IMR-90 (cell line): ENCODE data around the gene CHST6. TPM values are rescaled to one million over a fixed set of nuclear protein-coding genes. Genes with fewer than 3 reads are reported as not detected.

Source experiments
- ATAC-seq: fragments of 200-7000 bp; cut with Tn5 transposase; 2 replicates; pipeline ENCODE4 v1.9.1; 2020; ENCODE audit warnings: low read depth, mild to moderate bottlenecking, moderate library complexity
- BruUV-seq: library from RNA; stranded (reverse); fragments of 400-500 nt; replicated peaks from 2 replicates; lab custom pipeline; 2021; lab: Mats Ljungman, UMichigan
- CTCF ChIA-PET: fragments of 300-600 bp; formaldehyde crosslinking; extraction: SDS; loops from one replicate; lab custom pipeline; 2021; ENCODE audit warnings: antibody characterized with exemption; lab: Yijun Ruan, JAX
- POLR2A ChIA-PET: fragments of 300-600 bp; sonication (Branson Sonifier 250); formaldehyde crosslinking; loops from one replicate; lab custom pipeline; 2022; ENCODE audit warnings: antibody characterized with exemption; ENCODE audit not compliant: unreplicated experiment; lab: Charles Lee
- DNase-seq: peaks from one replicate; pipeline ENCODE4 v3.0.0; 2013
- H2AFZ ChIP-seq: replicated peaks from 2 replicates; pipeline ENCODE3; 2013; ENCODE audit warnings: low read length, mild to moderate bottlenecking; ENCODE audit not compliant: poor library complexity
- H2AK5ac ChIP-seq: 2 replicates; pipeline ENCODE4 v1.6.1; 2013; ENCODE audit warnings: low read depth, low read length, inconsistent platforms
- H2AK9ac ChIP-seq: replicated peaks from 2 replicates; pipeline ENCODE3; 2013; ENCODE audit warnings: mild to moderate bottlenecking, low read depth, low read length, moderate library complexity; ENCODE audit not compliant: poor library complexity
- H2BK120ac ChIP-seq: 2 replicates; pipeline ENCODE4 v1.6.1; 2013; ENCODE audit warnings: low read depth, low read length, inconsistent platforms
- H2BK15ac ChIP-seq: 3 replicates; pipeline ENCODE4 v1.6.1; 2013; ENCODE audit warnings: low read depth, low read length, inconsistent platforms
- H2BK20ac ChIP-seq: 2 replicates; pipeline ENCODE4 v1.6.1; 2013; ENCODE audit warnings: low read depth, mild to moderate bottlenecking, inconsistent platforms, low read length, moderate library complexity
- H2BK5ac ChIP-seq: 2 replicates; pipeline ENCODE4 v1.6.1; 2013; ENCODE audit warnings: mild to moderate bottlenecking, low read depth, low read length, inconsistent platforms; ENCODE audit not compliant: poor library complexity, severe bottlenecking
- H3K14ac ChIP-seq: replicated peaks from 2 replicates; pipeline ENCODE4 v1.6.1; 2013; ENCODE audit warnings: low read depth, low read length, inconsistent platforms
- H3K18ac ChIP-seq: 2 replicates; pipeline ENCODE4 v1.6.1; 2013; ENCODE audit warnings: low read depth, low read length, control low read depth
- H3K23ac ChIP-seq: 2 replicates; pipeline ENCODE4 v1.6.1; 2013; ENCODE audit warnings: low read depth, low read length, inconsistent platforms
- H3K27ac ChIP-seq: 2 replicates; pipeline ENCODE4 v1.5.1; 2013; ENCODE audit warnings: mild to moderate bottlenecking, control low read depth, low read length; ENCODE audit not compliant: insufficient read depth
- H3K27me3 ChIP-seq: 2 replicates; pipeline ENCODE4 v1.6.1; 2013; ENCODE audit warnings: low read length; ENCODE audit not compliant: control insufficient read depth, insufficient read depth
- H3K36me3 ChIP-seq: 2 replicates; pipeline ENCODE4 v1.6.1; 2013; ENCODE audit warnings: low read length, mixed read lengths; ENCODE audit not compliant: control insufficient read depth, insufficient read depth
- H3K4ac ChIP-seq: 2 replicates; pipeline ENCODE4 v1.6.1; 2013; ENCODE audit warnings: low read depth, low read length, inconsistent platforms
- H3K4me1 ChIP-seq: 2 replicates; pipeline ENCODE4 v1.6.1; 2013; ENCODE audit warnings: low read length, mixed read lengths; ENCODE audit not compliant: control insufficient read depth, insufficient read depth
- H3K4me2 ChIP-seq: 2 replicates; pipeline ENCODE4 v1.6.1; 2013; ENCODE audit warnings: low read depth, mild to moderate bottlenecking, control low read depth, low read length, moderate library complexity
- H3K4me3 ChIP-seq: 2 replicates; pipeline ENCODE4 v1.5.1; 2013; ENCODE audit warnings: low read depth, mild to moderate bottlenecking, control low read depth, low read length, moderate library complexity; ENCODE audit not compliant: insufficient read depth
- H3K56ac ChIP-seq: 2 replicates; pipeline ENCODE4 v1.6.1; 2013; ENCODE audit warnings: low read length, inconsistent platforms; ENCODE audit not compliant: insufficient read depth; ENCODE audit errors: extremely low read depth
- H3K79me1 ChIP-seq, 2 experiments: 2 replicates each; pipeline ENCODE4 v1.6.1; 2013; ENCODE audit warnings: low read length in 2 of 2, inconsistent platforms in 1 of 2, low read depth in 1 of 2
- H3K9ac ChIP-seq: 2 replicates; pipeline ENCODE4 v1.6.1; 2013; ENCODE audit warnings: low read depth, low read length, control low read depth
- H3K9me1 ChIP-seq: 2 replicates; pipeline ENCODE4 v1.6.1; 2013; ENCODE audit warnings: low read length, inconsistent platforms; ENCODE audit not compliant: insufficient read depth
- H3K9me3 ChIP-seq: 2 replicates; pipeline ENCODE4 v1.6.1; 2013; ENCODE audit warnings: low read length; ENCODE audit not compliant: control insufficient read depth, insufficient read depth
- H4K20me1 ChIP-seq: 2 replicates; pipeline ENCODE4 v1.6.1; 2013; ENCODE audit warnings: low read length, inconsistent platforms; ENCODE audit not compliant: insufficient read depth
- H4K5ac ChIP-seq: 2 replicates; pipeline ENCODE4 v1.6.1; 2013; ENCODE audit warnings: mild to moderate bottlenecking, low read depth, low read length, control low read depth
- H4K8ac ChIP-seq, 2 experiments: 2 replicates each; pipeline ENCODE4 v1.6.1; 2013; ENCODE audit warnings: low read depth in 2 of 2, low read length in 2 of 2, control low read depth in 1 of 2, inconsistent platforms in 1 of 2
- H4K91ac ChIP-seq: 2 replicates; pipeline ENCODE4 v1.6.1; 2013; ENCODE audit warnings: low read depth, low read length, inconsistent platforms; ENCODE audit not compliant: insufficient read depth
- BHLHE40 ChIP-seq: fragments of 150-350 bp; IDR thresholded peaks from 2 replicates; pipeline ENCODE4 v1.6.1; 2016; ENCODE audit warnings: mild to moderate bottlenecking, low read depth, low read length
- CEBPB ChIP-seq: IDR thresholded peaks from 2 replicates; pipeline ENCODE4 v1.6.1; 2012; ENCODE audit warnings: low read depth, low read length, improper control_type of control experiment
- CHD1 ChIP-seq: IDR thresholded peaks from 2 replicates; pipeline ENCODE4 v1.6.1; 2012; ENCODE audit warnings: low read depth, low read length, improper control_type of control experiment
- CTCF ChIP-seq: conservative IDR thresholded peaks from 2 replicates; pipeline ENCODE4 v1.5.1; 2012; ENCODE audit warnings: mild to moderate bottlenecking, low read depth, low read length, improper control_type of control experiment
- ELK1 ChIP-seq: fragments of 150-350 bp; IDR thresholded peaks from 2 replicates; pipeline ENCODE4 v1.6.1; 2016; ENCODE audit warnings: low read depth, mild to moderate bottlenecking, low read length, moderate library complexity, borderline replicate concordance
- MAZ ChIP-seq: IDR thresholded peaks from 2 replicates; pipeline ENCODE4 v1.6.1; 2012; ENCODE audit warnings: low read depth, mild to moderate bottlenecking, low read length, improper control_type of control experiment, moderate library complexity, borderline replicate concordance
- MXI1 ChIP-seq: IDR thresholded peaks from 2 replicates; pipeline ENCODE4 v1.6.1; 2012; ENCODE audit warnings: low read depth, mild to moderate bottlenecking, low read length, moderate library complexity, borderline replicate concordance
- POLR2A ChIP-seq: IDR thresholded peaks from 2 replicates; pipeline ENCODE4 v1.6.1; 2012; ENCODE audit warnings: mild to moderate bottlenecking, low read depth, low read length
- RAD21 ChIP-seq: IDR thresholded peaks from 2 replicates; pipeline ENCODE4 v1.6.1; 2012; ENCODE audit warnings: low read length, improper control_type of control experiment
- RCOR1 ChIP-seq: IDR thresholded peaks from 2 replicates; pipeline ENCODE4 v1.6.1; 2012; ENCODE audit warnings: mild to moderate bottlenecking, low read length, improper control_type of control experiment; ENCODE audit not compliant: insufficient replicate concordance
- RFX5 ChIP-seq: IDR thresholded peaks from 2 replicates; pipeline ENCODE4 v1.8.0; 2012; ENCODE audit warnings: low read depth, mild to moderate bottlenecking, low read length, moderate library complexity
- USF2 ChIP-seq: fragments of 150-350 bp; IDR thresholded peaks from 2 replicates; pipeline ENCODE4 v1.6.1; 2017; ENCODE audit warnings: mild to moderate bottlenecking, antibody characterized with exemption, low read length, low read depth
- WGBS, 2 experiments: methylation state at CpG; one replicate each; pipeline versions ENCODE4 v1.1.5 to v1.1.7; 2013; ENCODE audit warnings: missing lambda C conversion rate in 2 of 2; ENCODE audit not compliant: insufficient read length in 1 of 2; ENCODE audit errors: extremely low coverage in 2 of 2; 5-methylcytosine and 5-hydroxymethylcytosine counted together
- dilution Hi-C: fragments of 300-500 bp; cut with HindIII; formaldehyde crosslinking; loops from one replicate; pipeline ENCODE4 v1.14.3; 2018; ENCODE audit warnings: low sequenced_read_pairs; ENCODE audit not compliant: unreplicated experiment
- in situ Hi-C: fragments of 300-500 bp; cut with MboI; formaldehyde crosslinking; loops from 3 replicates; pipeline ENCODE4 v1.14.3; 2019; ENCODE audit warnings: low sequenced_read_pairs, inconsistent platforms, mixed read lengths
- intact Hi-C: fragments of 100-400 bp; cut with micrococcal nuclease; formaldehyde crosslinking; loops from 2 replicates; pipeline ENCODE4 v1.10.0; 2022
- polyA plus RNA-seq, 3 experiments: library from polyadenylated mRNA; depleted of rRNA; stranded (reverse); fragments of >200 nt; gene quantifications; 2 replicates each; pipeline ENCODE4 v1.2.3, GENCODE V29; 2012; ENCODE audit warnings: low replicate concordance in 1 of 3
- total RNA-seq: library from RNA; depleted of rRNA; stranded (reverse); fragments of >200 nt; gene quantifications from 2 replicates; pipeline ENCODE4 v1.2.3, GENCODE V29; 2012

The CHST6 gene
- total and polyA plus RNA-seq, 2 of the 4 experiments (the other 2 are of a cell fraction): under 0.01 to 0.12 TPM

GRCh38 chr16:75464122-75464918 is 30.9 kb downstream of the CHST6 start, which contains the start of gene TMEM170A:
Gene TMEM170A (minus strand): TSS chr16:75464689. CDS start chr16:75464600, 89 bp downstream.
- peak within 1 kb of the TSS; percentile 82; the same call in 1 of the 2 replicates for H3K14ac ChIP-seq
- H3K56ac ChIP-seq: peak within 1 kb of the TSS; percentile 79
- H3K9me1 ChIP-seq: peaks cover 5% of the 10 kb centered on the region
- POLR2A ChIA-PET: interaction anchor here (0.6 kb wide), 1 partner anchor 52 kb away, joined by 12 read pairs; no protein-coding TSS in a partner anchor
- H4K5ac ChIP-seq: 0 out of 2 replicates have a peak within 1 kb of the TSS, but pooled peaks have one; percentile 41
- H4K20me1 ChIP-seq: peaks cover 14% of the 10 kb centered on the region
- H3K79me1 ChIP-seq: peaks cover 10 to 43% of the 10 kb centered on the region in 2 experiments
- peak within 1 kb of the TSS; percentile 78 for H3K9ac ChIP-seq
- peak within 1 kb of the TSS; percentile 85 for H3K4me3 ChIP-seq
- H3K4me2 ChIP-seq: peak within 1 kb of the TSS; percentile 78
- peak within 1 kb of the TSS; percentile 26; the same call in 1 of the 2 replicates for H3K18ac ChIP-seq
- H2AK5ac ChIP-seq: peak within 1 kb of the TSS; percentile 51
- CTCF ChIA-PET: interaction anchor here (0.6 to 1.9 kb wide), 7 partner anchors 11 to 265 kb away, joined by 3 to 7 read pairs (median 4); no protein-coding TSS in a partner anchor
- 1% methylated on average over 30 of the region's 89 CpGs; no CpG with 5 or more reads in 1 of the 2 experiments for WGBS, 2 experiments
- H4K91ac ChIP-seq: peak within 1 kb of the TSS; percentile 68
- peak within 1 kb of the TSS; percentile 76; the same call in 1 of the 2 replicates for H3K23ac ChIP-seq
- peak within 1 kb of the TSS; percentile 84 for H2BK5ac ChIP-seq
- dilution Hi-C loops (no loop called here), in situ Hi-C loops (no loop called here), intact Hi-C loops (loop anchor here (1.0 to 10.0 kb wide), 4 partner anchors 62 to 265 kb away; partner anchors contain the start of genes ADAT1 and TMEM231)
- H4K8ac ChIP-seq: peak within 1 kb of the TSS in 1 of 2 experiments; percentile 88; a peak in 2 of 4 replicates
- peak within 1 kb of the TSS; percentile 76; the same call in 1 of the 2 replicates for H2BK120ac ChIP-seq
- H3K36me3 ChIP-seq: no peaks in the 10 kb centered on the region
- H2AK9ac ChIP-seq: peak within 1 kb of the TSS; percentile 84
- no peaks in the 10 kb centered on the region for H3K9me3 ChIP-seq
- peak within 1 kb of the TSS; percentile 88 for H3K4ac ChIP-seq
- ATAC-seq (peak; percentile 93), DNase-seq (peak; percentile 98)
- H2BK15ac ChIP-seq: no peak within 1 kb of the TSS; the same call in 2 of the 3 replicates
- peak within 1 kb of the TSS; percentile 82 for H3K27ac ChIP-seq
- H3K27me3 ChIP-seq: no peaks in the 10 kb centered on the region
- H3K4me1 ChIP-seq: no peaks in the 10 kb centered on the region; the same call in 1 of the 2 replicates
- peak within 1 kb of the TSS; percentile 100 for H2AFZ ChIP-seq
- no peak within 1 kb of the TSS for H2BK20ac ChIP-seq
- no TSS peak for BruUV-seq
- TF ChIP-seq CTCF (peak; percentile 100; the same call in 1 of the 2 replicates), MAZ (peak; percentile 95), RCOR1 (no peak), BHLHE40 (no peak), POLR2A (peak; percentile 90), RAD21 (peak; percentile 77), MXI1 (peak; percentile 75), CHD1 (no peak), ELK1 (no peak), CEBPB (peak; percentile 82), RFX5 (0 out of 2 replicates have a peak, but pooled peaks have one; percentile 7), USF2 (no peak)
